NCI-H345 (cell line): ENCODE measurements around the gene TBXA2R.
"Not testable (repeated sequence)": the region's sequence is repeated elsewhere in the genome, so short reads cannot be mapped to it uniquely, and the experiment has no call there.

Experiments
- DNase-seq: peaks from one replicate; lab custom pipeline; 2025; lab: John Stamatoyannopoulos, UW

TBXA2R gene

GRCh38 chr19:3606690-3607289 is at the start of gene TBXA2R:
TBXA2R (minus strand) TSS chr19:3606875; CDS start chr19:3600634, 6,241 bp downstream.
- DNase-seq: peak; percentile 53

- no peak for DNase-seq
Observed at GRCh38 chr19:3656073-3656746, 49.5 kb upstream of the TBXA2R start.

GRCh38 chr19:3655402-3656072 is 48.9 kb upstream of the TBXA2R start:
- no peak for DNase-seq

GRCh38 chr19:3653865-3654513 is 47.3 kb upstream of the TBXA2R start:
- no peak for DNase-seq

GRCh38 chr19:3653081-3653795 is 46.6 kb upstream of the TBXA2R start:
- DNase-seq: no peak

- DNase-seq: no peak
Observed at GRCh38 chr19:3652422-3652821, 45.7 kb upstream of the TBXA2R start.

GRCh38 chr19:3651684-3652083 is 45.0 kb upstream of the TBXA2R start:
- DNase-seq: no peak

GRCh38 chr19:3649888-3650287 is 43.2 kb upstream of the TBXA2R start:
- no peak for DNase-seq

- no peak for DNase-seq
Observed at GRCh38 chr19:3648037-3648905, 41.6 kb upstream of the TBXA2R start.

- DNase-seq: not testable (repeated sequence)
Observed at GRCh38 chr19:3647102-3647501, 40.4 kb upstream of the TBXA2R start.

GRCh38 chr19:3646336-3647092 is 39.8 kb upstream of the TBXA2R start:
- no peak for DNase-seq

GRCh38 chr19:3645726-3646125 is 39.1 kb upstream of the TBXA2R start:
- no peak for DNase-seq

- DNase-seq: no peak
Observed at GRCh38 chr19:3645067-3645396, 38.4 kb upstream of the TBXA2R start.

- no peak for DNase-seq
Observed at GRCh38 chr19:3644351-3645066, 37.8 kb upstream of the TBXA2R start.

- DNase-seq: no peak
Observed at GRCh38 chr19:3643674-3644313, 37.1 kb upstream of the TBXA2R start.

GRCh38 chr19:3642987-3643673 is 36.5 kb upstream of the TBXA2R start:
- DNase-seq: no peak

- DNase-seq: no peak
Observed at GRCh38 chr19:3642296-3642695, 35.6 kb upstream of the TBXA2R start.

- no peak for DNase-seq
Observed at GRCh38 chr19:3641515-3642269, 35.0 kb upstream of the TBXA2R start.
